Measurements from ENCODE around the gene UNK. TPM values are rescaled to one million over a fixed set of nuclear protein-coding genes. Genes with fewer than 3 reads are reported as not detected.

Gene UNK
- total and polyA plus RNA-seq, 9 of the 15 experiments (the other 6 are each of a cell fraction or from before 2014, with no cell fraction given), result 12.8 to 38.6 (median 24.8) TPM

DNA sequence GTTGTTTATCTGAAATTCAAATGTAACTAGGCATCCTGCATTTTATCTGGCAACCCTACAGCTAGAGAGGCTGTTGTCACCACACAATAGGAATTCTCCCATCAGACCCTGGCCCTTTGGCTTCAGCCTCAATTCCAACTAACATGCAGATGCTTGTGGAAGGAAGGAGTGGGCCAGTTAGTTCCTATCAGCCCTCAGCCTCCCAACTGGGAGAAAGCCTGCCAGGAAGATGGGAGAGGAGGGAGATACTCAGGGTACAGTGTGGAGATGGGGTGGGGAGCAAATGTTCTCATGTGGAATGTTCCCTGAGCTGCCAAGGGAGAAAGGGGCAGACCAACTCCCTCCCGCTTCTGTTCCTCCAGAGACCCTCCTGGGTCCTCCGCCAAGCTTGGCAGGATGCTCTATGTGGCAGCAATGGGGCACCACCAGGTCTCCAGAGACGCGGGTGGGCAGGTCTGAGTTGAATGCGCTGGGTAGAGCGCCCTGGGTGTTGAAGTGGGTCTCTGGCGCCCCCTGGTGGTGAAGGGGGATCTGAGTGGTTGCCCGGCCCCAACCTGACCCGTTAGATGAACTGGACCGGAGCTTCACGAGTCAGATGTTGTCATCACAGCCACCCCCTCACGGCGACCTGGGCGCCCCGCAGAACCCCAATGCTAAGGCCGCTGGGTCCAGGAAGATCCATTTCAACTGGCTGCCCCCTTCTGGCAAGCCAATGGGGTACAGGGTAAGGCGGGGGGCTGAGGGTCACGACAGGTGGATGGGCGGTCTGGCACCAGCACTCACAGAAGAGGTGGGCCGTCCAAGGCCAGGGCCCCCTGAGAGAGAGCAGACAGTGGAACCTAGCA is 34.8 kb upstream of the UNK start (continued):
- TF ChIP-seq, protein P1, sequence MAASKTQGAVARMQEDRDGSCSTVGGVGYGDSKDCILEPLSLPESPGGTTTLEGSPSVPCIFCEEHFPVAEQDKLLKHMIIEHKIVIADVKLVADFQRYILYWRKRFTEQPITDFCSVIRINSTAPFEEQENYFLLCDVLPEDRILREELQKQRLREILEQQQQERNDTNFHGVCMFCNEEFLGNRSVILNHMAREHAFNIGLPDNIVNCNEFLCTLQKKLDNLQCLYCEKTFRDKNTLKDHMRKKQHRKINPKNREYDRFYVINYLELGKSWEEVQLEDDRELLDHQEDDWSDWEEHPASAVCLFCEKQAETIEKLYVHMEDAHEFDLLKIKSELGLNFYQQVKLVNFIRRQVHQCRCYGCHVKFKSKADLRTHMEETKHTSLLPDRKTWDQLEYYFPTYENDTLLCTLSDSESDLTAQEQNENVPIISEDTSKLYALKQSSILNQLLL (CRISPR knock-in tag; IDR thresholded peaks at IDR 0.05; ENCODE audit: borderline replicate concordance), result no peak
- no peak for TF ChIP-seq DNMT1 (IDR thresholded peaks at IDR 0.05)
- TF ChIP-seq DACH1 (IDR thresholded peaks at IDR 0.05; ENCODE audit: partially characterized antibody), result no peak
- no peak for TF ChIP-seq SNRNP70 (optimal IDR thresholded peaks at IDR 0.05; ENCODE audit: low read depth, low read length)
- no peak for TF ChIP-seq ZBTB1 (CRISPR knock-in tag; IDR thresholded peaks at IDR 0.05; ENCODE audit: borderline replicate concordance, low read depth)
- no peak for TF ChIP-seq MTA2 (IDR thresholded peaks at IDR 0.05; ENCODE audit: low read depth)
- TF ChIP-seq ZNF124 (CRISPR knock-in tag; IDR thresholded peaks at IDR 0.05), result no peak
- TF ChIP-seq BHLHE40 (IDR thresholded peaks at IDR 0.05; ENCODE audit: low read length), result no peak
- no peak for TF ChIP-seq ZFPM2 (CRISPR knock-in tag; IDR thresholded peaks at IDR 0.05)
- TF ChIP-seq NFE2L1 (tag; IDR thresholded peaks at IDR 0.05; ENCODE audit: borderline replicate concordance, low read depth), result no peak
- TF ChIP-seq, protein P2, sequence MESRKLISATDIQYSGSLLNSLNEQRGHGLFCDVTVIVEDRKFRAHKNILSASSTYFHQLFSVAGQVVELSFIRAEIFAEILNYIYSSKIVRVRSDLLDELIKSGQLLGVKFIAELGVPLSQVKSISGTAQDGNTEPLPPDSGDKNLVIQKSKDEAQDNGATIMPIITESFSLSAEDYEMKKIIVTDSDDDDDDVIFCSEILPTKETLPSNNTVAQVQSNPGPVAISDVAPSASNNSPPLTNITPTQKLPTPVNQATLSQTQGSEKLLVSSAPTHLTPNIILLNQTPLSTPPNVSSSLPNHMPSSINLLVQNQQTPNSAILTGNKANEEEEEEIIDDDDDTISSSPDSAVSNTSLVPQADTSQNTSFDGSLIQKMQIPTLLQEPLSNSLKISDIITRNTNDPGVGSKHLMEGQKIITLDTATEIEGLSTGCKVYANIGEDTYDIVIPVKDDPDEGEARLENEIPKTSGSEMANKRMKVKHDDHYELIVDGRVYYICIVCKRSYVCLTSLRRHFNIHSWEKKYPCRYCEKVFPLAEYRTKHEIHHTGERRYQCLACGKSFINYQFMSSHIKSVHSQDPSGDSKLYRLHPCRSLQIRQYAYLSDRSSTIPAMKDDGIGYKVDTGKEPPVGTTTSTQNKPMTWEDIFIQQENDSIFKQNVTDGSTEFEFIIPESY (CRISPR knock-in tag; IDR thresholded peaks at IDR 0.05), result 0 out of 2 replicates have a peak, but pooled peaks have one; percentile 39
- TF ChIP-seq FOXA3 (CRISPR knock-in tag; conservative IDR thresholded peaks at IDR 0.05 in 1 of 2, IDR thresholded peaks at IDR 0.05 in 1 of 2), result no peak
- TF ChIP-seq, protein P3, sequence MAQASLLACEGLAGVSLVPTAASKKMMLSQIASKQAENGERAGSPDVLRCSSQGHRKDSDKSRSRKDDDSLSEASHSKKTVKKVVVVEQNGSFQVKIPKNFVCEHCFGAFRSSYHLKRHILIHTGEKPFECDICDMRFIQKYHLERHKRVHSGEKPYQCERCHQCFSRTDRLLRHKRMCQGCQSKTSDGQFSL (CRISPR knock-in tag; IDR thresholded peaks at IDR 0.05), result 0 out of 2 replicates have a peak, but pooled peaks have one; percentile 39
- TF ChIP-seq, protein P3 (tag; IDR thresholded peaks at IDR 0.05), result no peak
- TF ChIP-seq CAMTA2 (CRISPR knock-in tag; conservative IDR thresholded peaks at IDR 0.05), result no peak
- TF ChIP-seq, protein P4, sequence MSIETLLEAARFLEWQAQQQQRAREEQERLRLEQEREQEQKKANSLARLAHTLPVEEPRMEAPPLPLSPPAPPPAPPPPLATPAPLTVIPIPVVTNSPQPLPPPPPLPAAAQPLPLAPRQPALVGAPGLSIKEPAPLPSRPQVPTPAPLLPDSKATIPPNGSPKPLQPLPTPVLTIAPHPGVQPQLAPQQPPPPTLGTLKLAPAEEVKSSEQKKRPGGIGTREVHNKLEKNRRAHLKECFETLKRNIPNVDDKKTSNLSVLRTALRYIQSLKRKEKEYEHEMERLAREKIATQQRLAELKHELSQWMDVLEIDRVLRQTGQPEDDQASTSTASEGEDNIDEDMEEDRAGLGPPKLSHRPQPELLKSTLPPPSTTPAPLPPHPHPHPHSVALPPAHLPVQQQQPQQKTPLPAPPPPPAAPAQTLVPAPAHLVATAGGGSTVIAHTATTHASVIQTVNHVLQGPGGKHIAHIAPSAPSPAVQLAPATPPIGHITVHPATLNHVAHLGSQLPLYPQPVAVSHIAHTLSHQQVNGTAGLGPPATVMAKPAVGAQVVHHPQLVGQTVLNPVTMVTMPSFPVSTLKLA (conservative IDR thresholded peaks at IDR 0.05), result no peak
- no peak for TF ChIP-seq KLF13 (tag; IDR thresholded peaks at IDR 0.05; ENCODE audit: borderline replicate concordance, low read depth)
- TF ChIP-seq, protein P5, sequence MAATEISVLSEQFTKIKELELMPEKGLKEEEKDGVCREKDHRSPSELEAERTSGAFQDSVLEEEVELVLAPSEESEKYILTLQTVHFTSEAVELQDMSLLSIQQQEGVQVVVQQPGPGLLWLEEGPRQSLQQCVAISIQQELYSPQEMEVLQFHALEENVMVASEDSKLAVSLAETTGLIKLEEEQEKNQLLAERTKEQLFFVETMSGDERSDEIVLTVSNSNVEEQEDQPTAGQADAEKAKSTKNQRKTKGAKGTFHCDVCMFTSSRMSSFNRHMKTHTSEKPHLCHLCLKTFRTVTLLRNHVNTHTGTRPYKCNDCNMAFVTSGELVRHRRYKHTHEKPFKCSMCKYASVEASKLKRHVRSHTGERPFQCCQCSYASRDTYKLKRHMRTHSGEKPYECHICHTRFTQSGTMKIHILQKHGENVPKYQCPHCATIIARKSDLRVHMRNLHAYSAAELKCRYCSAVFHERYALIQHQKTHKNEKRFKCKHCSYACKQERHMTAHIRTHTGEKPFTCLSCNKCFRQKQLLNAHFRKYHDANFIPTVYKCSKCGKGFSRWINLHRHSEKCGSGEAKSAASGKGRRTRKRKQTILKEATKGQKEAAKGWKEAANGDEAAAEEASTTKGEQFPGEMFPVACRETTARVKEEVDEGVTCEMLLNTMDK (IDR thresholded peaks at IDR 0.05; ENCODE audit: borderline replicate concordance, insufficient read depth, low read depth, low read length, poor library complexity, severe bottlenecking), result peak; percentile 62
